PC-9 (cell line): ENCODE data around the gene ISOC1.

Source experiments
- CTCF ChIP-seq: fragments of 200-600 bp; sonication (generic); conservative IDR thresholded peaks from 2 replicates; pipeline ENCODE4 v1.6.1; 2017; ENCODE audit warnings: mixed run types, antibody characterized with exemption, mild to moderate bottlenecking, moderate library complexity
- EZH2 ChIP-seq: fragments of 200-600 bp; sonication (generic); IDR thresholded peaks from 2 replicates; pipeline ENCODE4 v1.8.0; 2017; ENCODE audit warnings: antibody characterized with exemption, low read depth

DNA sequence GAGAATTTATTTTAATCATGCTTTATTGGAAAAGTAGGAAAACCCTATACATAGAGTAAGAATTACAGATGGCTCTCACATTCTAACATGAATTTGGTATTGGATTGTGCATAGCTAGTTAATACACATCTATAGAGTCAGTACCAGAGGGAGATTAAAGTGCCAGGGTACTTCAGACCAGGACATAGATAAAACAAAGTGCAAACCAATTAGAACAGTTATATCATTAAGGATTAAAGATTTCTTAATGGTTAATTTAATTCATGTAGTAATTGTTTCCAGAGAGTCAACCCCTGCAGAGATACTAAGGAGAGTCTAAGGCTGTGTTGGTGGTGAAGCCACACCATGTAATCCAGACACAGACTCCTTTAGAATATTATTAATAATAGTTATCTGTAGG is 8.8 kb downstream of the ISOC1 start:
- TF ChIP-seq CTCF (no peak), EZH2 (no peak)
